A549 treated with ZK216348 at 1 μM for 4 hours (cell line): ENCODE results near the gene OR10H5. TPM values are rescaled to one million over a fixed set of nuclear protein-coding genes. Genes with fewer than 3 reads are reported as not detected.

ENCODE experiments used
- total RNA-seq: library from RNA; stranded (reverse); fragments of 200-300 nt; extraction: Qiagen RNA extraction; gene quantifications from 5 replicates; pipeline ENCODE4 v1.2.3, GENCODE V29; 2022; ENCODE audit warnings: low read depth

Gene OR10H5
- total RNA-seq: not detected in 5 replicates

GRCh38 chr19:15787611-15788155 is at the start of gene OR10H5:
OR10H5 (plus strand) TSS chr19:15787661; CDS start chr19:15794049, 6,388 bp downstream.

GRCh38 chr19:15737722-15738121 is 49.7 kb upstream of the OR10H5 start, which contains the start of gene OR10H3:
OR10H3 (plus strand) TSS chr19:15737985; CDS start chr19:15741393, 3,408 bp downstream.

GRCh38 chr19:15815306-15815705 is 27.8 kb downstream of the OR10H5 start, which contains the start of gene OR10H1:
OR10H1 (minus strand) TSS chr19:15815664; CDS start chr19:15808037, 7,627 bp downstream.

Other genes starting within 250 kb of the OR10H5 start
- gene CYP4F8, start 172.4 kb upstream of the OR10H5 start, total RNA-seq: not detected in 5 replicates
- 2.2 to 3.4 TPM (median 3.0 TPM) in 5 replicates for gene CYP4F3, start 146.8 kb upstream of the OR10H5 start, total RNA-seq
- 1.8 to 2.7 TPM (median 2.1 TPM) in 5 replicates for gene CYP4F12, start 114.6 kb upstream of the OR10H5 start, total RNA-seq
- not detected in 5 replicates for gene OR10H2, start 59.6 kb upstream of the OR10H5 start, total RNA-seq
- gene OR10H3, start 49.7 kb upstream of the OR10H5 start, total RNA-seq: not detected in 5 replicates
- not detected in 5 replicates for gene OR10H1, start 28.0 kb downstream of the OR10H5 start, total RNA-seq
- 0.10 TPM in 1 of 5 replicates, not detected in the others for gene CYP4F2, start 110.4 kb downstream of the OR10H5 start, total RNA-seq
- 5.1 to 6.8 TPM (median 5.6 TPM) in 5 replicates for gene CYP4F11, start 146.9 kb downstream of the OR10H5 start, total RNA-seq
- not detected in 5 replicates for gene OR10H4, start 161.3 kb downstream of the OR10H5 start, total RNA-seq